GM21526 (cell line): ENCODE results near the gene STAT2.
"Not testable (repeated sequence)": the region's sequence is repeated elsewhere in the genome, so short reads cannot be mapped to it uniquely, and the experiment has no call there.

ENCODE experiments used
- ATAC-seq: cut with Tn5 transposase; IDR thresholded peaks from one replicate; pipeline ENCODE4 v1.9.1; 2021; ENCODE audit warnings: moderate library complexity; ENCODE audit not compliant: unreplicated experiment, low FRiP score

STAT2 gene

DNA sequence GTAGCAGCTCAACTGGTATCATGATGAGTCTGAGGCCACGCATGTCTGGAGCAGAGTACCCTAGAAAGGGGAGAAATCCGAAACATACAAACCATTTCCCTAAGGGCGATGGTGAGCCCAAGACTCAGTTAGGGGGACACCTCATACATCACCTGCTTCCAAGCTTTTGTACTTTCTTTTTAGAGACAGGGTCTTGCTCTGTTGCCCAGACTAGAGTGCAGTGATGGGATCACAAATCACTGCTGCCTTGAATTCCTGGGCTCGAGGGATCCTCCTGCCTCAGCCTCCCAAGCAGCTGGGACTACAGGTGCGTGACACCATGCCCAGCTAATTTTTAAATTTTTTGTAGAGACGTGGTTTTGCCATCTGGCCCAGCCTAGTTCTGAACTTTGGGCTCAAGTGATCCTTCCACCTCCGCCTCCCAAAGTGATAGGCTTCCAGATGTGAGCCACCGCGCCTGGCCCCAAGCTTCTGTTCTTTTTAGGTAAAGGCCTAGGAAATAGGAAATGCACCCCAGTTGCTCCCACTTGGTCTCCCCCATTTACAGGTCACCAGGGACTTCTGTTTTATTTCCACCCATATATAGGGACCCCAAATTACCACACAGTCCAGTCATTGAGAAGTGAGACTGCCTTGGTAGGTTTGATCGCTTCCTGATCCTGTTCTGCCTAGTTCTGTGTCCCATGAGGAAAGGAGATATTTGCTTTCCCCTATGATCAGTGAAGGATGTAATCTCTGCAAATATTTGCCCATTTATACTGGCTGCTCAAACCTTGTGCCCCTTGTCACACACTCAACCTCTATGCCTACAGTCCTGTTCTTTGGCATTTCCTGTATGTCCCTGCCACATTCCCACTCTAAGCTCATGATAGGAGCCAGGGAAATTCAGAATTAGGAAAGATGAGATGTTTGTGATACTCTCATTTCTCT is 2.5 kb upstream of the STAT2 start, which contains the start of gene APOF:
TSS of gene APOF (minus strand) at position 728 of the 930 bp plus-strand sequence. CDS start at position 616, 112 bp downstream.
- no peak for ATAC-seq

GRCh38 chr12:56361487-56362129 is 1.7 kb upstream of the STAT2 start:
- ATAC-seq: no peak

DNA sequence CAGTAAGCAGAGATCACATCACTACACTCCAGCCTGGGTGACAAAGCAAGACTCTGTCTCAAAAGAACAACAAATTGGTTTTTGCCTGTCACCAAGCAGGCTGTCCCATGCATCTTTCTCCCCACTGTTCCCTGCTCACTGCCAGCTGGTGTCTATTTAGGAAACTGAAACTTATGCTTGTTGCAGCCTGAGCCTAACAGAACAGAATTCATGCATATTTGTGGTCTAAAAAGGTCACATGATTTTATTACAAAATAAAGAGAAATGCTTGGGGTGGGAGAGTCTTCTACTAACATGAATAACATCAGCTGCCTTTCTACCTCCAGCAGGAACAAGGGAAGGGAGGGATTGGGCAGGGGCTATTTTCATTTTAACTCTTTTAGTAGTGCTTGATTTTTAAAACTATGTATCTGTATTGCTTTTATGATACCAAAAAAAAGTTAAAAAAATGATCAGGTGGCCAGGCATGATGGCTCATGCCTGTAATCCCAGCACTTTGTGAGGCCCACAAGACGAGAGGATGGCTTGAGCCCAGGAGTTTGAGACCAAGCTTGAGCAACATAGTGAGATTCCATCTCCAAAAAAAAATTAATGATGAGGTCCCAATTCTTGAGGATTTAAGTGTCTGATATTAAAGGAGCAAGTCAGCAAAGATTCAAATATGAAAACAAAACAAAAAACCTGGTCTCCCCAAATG is 923 bp downstream of the STAT2 start:
- no peak for ATAC-seq

- no peak for ATAC-seq
These were observed 8.6 kb downstream of the STAT2 start for GRCh38 chr12:56351325-56351724.

DNA sequence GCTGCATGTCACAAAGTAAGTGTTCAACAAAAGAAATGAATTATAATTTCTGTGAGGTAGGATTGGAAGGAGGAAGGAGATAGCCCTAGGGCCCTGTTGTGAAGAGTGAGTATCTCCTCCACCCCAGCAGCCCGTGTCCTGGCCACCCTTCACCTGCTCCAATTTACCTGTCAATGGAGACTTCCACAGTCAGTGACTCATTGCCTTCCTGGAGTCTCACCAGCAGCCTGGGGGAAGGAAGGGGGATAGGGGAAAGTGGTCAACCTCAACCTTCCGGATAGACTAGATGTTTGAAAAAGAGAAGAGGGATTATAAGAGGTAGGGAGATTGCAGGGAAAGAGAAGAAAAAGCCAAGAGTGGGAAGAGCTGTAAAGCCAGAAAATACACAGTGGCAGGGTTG is 9.2 kb downstream of the STAT2 start:
- no peak for ATAC-seq

GRCh38 chr12:56348776-56349175 is 11.1 kb downstream of the STAT2 start:
- no peak for ATAC-seq

DNA sequence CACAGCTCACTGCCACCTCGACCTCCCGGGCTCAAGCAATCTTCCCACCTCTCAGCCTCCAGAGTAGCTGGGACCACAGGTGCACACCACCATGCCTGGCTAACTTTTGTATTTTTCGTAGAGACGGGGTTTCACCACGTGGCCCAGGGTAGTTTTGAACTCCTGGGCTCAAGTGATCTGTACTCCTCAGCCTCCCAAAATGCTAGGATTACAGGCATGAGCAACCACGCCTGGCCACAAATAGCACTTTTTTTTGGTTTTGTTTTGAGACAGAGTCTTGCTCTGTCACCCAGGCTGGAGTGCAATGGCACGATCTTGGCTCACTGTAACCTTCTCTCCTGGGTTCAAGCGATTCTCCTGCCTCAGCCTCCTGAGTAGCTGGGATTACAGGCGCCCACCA is 12.7 kb downstream of the STAT2 start:
- not testable (repeated sequence) for ATAC-seq

GRCh38 chr12:56346675-56347074 is 13.2 kb downstream of the STAT2 start:
- no peak for ATAC-seq

GRCh38 chr12:56342290-56342689 is 17.6 kb downstream of the STAT2 start:
- not testable (repeated sequence) for ATAC-seq

DNA sequence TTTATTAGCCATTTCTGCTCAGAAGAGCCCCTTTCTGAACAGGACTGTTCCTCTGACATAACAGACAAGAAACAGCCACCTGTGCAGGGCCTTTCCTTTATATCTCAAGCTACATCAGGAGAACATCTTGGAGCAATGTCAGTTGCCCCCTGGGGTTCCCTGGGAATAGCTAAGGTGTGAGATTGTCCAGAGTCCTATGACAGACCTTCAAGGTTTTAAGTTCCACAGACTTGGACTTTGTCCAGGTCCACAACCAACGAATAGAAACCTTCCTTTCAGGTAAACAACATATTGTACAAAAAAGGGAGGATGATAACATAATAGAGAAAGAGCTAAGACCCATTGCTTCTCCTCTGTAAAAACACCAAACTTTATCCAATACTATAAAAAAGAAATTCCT is 18.3 kb downstream of the STAT2 start:
- ATAC-seq: no peak

- no peak for ATAC-seq
These were observed 20.8 kb downstream of the STAT2 start for GRCh38 chr12:56339158-56339422.

DNA sequence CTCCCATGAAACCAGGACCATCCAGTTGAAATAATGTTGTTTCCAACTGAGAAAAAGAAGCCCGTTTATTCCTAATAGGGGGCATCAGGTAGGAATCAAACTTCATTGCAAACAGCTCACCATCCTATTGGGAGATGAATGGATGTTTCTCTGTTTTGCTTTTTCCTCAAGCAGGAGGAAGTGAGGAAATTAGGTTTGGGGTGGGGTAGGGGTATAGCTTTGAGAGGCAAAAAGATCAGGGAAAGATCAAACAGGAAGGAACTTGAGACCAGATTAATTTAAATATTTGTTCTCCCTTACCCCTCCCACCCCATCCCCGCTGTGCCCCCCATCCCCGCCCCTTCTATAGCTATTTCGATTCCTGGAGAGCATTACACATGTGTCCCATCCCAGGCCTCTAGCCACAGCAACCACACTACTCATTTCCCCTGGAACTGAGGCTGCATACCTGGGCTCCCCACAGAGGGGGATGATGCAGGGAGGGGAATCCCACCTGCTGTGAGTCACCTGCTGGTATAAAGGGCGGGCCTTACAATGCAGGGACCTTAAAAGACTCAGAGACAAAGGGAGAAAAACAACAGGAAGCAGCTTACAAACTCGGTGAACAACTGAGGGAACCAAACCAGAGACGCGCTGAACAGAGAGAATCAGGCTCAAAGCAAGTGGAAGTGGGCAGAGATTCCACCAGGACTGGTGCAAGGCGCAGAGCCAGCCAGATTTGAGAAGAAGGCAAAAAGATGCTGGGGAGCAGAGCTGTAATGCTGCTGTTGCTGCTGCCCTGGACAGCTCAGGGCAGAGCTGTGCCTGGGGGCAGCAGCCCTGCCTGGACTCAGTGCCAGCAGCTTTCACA is 21.4 kb downstream of the STAT2 start, which contains the start of gene IL23A:
TSS of gene IL23A (plus strand) at position 577 of the 850 bp plus-strand sequence. CDS start at position 738, 161 bp downstream.
- ATAC-seq: no peak

DNA sequence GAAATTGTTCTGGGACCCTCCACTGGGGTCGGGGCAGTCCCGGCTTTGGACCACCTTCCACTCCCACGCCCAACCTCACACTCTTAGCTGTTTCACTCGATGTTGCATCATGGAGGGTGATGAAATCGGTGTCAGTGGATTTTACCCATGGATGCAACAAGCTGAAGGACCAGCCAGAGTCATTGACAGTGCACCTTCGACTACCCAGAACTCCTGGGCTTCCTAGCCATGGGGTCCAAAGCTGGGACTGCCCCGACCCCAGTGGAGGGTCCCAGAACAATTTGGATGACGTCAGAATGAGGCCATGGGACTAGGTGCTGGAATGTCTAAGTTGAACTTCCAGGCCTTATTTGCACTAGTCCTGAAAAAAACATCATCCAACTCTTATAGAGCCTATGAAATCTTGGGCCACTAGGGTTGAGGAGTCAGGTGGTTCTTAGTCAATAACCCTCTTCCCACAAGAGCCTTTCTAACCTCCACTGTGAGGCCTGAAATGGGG is 22.1 kb downstream of the STAT2 start:
- no peak for ATAC-seq

GRCh38 chr12:56336361-56337167 is 23.3 kb downstream of the STAT2 start:
- no peak for ATAC-seq

- ATAC-seq: not testable (repeated sequence)
These were observed 24.4 kb downstream of the STAT2 start for GRCh38 chr12:56335527-56335926.

GRCh38 chr12:56334490-56334793 is 25.5 kb downstream of the STAT2 start:
- ATAC-seq: no peak

DNA sequence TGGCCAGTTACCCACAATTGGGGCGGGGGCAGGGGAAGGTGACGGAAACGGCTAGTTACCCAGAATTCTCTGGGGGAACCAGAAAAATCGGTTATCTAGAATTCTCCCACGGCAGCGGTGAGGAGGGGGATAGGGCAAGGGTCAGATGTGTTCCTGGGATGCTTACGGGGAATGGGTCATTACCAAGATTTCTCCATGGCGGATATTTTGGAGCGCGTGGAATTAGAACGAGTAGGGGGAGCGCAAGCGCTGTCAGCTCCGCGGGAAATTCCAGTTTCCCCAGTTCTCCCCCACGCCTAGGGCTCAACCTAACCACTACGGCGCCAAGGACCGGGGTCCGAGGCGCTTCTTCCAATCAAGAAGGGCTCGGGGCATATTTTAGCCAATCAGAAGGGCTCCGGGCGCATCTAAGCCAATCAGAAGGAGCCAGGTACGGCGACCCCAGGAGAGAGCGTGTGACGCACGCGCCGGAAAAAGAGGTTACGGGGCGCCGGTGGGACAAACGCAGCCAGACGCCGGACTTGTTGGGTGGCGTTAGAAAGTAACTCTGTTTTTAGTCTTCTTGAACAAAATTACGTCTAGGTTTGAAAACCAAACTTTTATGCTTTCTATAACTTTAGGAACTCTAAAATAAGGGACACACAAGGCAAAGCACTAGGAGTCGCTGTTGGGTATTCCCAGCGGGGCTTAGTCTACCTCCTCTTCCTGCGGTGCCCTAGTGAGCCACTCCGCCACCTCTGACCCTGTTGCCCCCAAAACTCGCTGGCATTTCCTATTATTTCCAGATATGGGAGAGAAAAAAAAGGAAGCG is 26.0 kb downstream of the STAT2 start, which contains the start of gene PAN2:
TSS of gene PAN2 (minus strand) at position 322 of the 811 bp plus-strand sequence. CDS start 906 bp downstream, outside the sequence.
- ATAC-seq: peak; percentile 82

GRCh38 chr12:56333197-56333678 is 26.7 kb downstream of the STAT2 start:
- no peak for ATAC-seq
